ENCODE measurements around the gene TMPRSS11A. TPM values are rescaled to one million over a fixed set of nuclear protein-coding genes. Genes with fewer than 3 reads are reported as not detected.

Gene TMPRSS11A
- total and polyA plus RNA-seq, 8 donors, result 0.04 to 0.15 (median 0.09) TPM; not detected in 2

DNA sequence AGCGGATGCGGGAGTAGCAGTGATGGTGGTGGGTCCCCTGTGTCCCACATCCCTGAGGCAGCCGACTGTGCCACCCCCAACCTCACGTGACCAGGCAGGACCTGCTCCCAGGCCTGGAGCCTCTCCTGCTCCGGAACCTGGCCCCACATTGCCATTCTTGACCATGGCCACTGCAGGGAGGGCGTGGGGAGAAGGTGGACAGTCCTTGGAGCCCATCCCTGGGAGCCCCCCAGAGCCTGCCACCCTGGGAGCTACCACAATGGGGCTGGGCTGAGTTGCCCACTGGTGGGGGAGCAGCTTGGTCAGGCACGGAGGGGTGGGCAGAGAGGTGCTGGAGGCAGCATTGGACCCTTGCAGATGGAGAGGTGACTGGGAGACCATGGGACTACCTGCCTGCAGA, 36.8 kb downstream of the TMPRSS11A start:
- Histone ChIP-seq H3K27me3 (no peaks in the 10 kb centered on the region), H3K4me1 (no peaks in the 10 kb centered on the region), H3K27ac (no peak overlapping the region), H3K36me3 (no peaks in the 10 kb centered on the region), H3K4me3 (no peak overlapping the region), H3K9me3 (peaks cover 0 to 3% of the 10 kb centered on the region in 2 donors)
- TF ChIP-seq, protein P1, sequence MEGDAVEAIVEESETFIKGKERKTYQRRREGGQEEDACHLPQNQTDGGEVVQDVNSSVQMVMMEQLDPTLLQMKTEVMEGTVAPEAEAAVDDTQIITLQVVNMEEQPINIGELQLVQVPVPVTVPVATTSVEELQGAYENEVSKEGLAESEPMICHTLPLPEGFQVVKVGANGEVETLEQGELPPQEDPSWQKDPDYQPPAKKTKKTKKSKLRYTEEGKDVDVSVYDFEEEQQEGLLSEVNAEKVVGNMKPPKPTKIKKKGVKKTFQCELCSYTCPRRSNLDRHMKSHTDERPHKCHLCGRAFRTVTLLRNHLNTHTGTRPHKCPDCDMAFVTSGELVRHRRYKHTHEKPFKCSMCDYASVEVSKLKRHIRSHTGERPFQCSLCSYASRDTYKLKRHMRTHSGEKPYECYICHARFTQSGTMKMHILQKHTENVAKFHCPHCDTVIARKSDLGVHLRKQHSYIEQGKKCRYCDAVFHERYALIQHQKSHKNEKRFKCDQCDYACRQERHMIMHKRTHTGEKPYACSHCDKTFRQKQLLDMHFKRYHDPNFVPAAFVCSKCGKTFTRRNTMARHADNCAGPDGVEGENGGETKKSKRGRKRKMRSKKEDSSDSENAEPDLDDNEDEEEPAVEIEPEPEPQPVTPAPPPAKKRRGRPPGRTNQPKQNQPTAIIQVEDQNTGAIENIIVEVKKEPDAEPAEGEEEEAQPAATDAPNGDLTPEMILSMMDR (IDR thresholded peaks at IDR 0.05), result no peak
- ATAC-seq, result no peak
- intact Hi-C loops (cut with DNase I), result no loop called here
- DNase-seq, result no peak

DNA sequence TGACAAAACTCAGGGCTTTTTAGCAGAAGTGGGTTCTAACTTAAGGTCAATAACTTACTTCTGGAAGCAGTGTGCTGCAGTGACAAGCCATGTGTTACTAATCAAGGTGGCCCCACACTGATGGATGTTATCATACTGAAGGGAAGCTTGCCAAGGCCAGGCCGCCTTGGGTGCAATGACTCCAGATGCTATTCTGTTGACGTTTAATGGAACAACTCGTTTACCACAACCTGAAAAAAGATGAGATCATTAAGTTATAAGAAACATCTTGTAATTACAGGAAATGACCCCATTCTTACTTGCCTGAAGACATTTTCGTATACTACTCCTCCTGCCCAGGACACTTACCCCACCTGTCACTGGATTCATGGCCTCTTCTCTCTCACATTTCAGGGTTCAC, 40.6 kb downstream of the TMPRSS11A start:
- no peak for DNase-seq
- intact Hi-C loops (cut with DNase I), result no loop called here
- no peak overlapping the region for H3K27ac ChIP-seq
- H3K36me3 ChIP-seq, result no peaks in the 10 kb centered on the region
- H3K4me1 ChIP-seq, result no peaks in the 10 kb centered on the region
- no peaks in the 10 kb centered on the region for H3K27me3 ChIP-seq
- H3K4me3 ChIP-seq, result no peak overlapping the region
- TF ChIP-seq, protein P1 (IDR thresholded peaks at IDR 0.05), result no peak
- H3K9me3 ChIP-seq, result peaks cover 0 to 3% of the 10 kb centered on the region in 2 donors
- no peak for ATAC-seq

DNA sequence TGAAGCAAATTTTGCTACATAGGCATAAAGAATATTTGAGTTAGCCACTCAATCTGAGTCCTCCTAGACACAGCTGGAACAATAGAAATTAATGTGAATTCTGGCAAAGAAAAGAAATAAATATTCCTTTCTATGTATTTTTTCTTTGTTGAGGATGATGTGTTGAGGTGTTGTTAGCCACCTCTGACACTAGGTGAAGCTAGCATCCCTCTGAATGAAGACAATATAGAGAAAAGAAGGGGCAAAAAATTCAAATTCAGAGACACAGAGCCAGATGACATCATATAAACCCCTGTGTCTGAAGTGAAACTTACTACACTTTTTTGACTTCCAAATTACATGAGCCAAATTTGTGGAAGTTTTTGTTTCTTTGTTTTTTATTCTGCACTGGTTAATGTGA, 44.9 kb downstream of the TMPRSS11A start:
- DNase-seq (no peak), ATAC-seq (no peak)
- Histone ChIP-seq H3K4me1 (no peaks in the 10 kb centered on the region), H3K36me3 (no peaks in the 10 kb centered on the region), H3K27me3 (no peaks in the 10 kb centered on the region), H3K27ac (no peak overlapping the region), H3K9me3 (no peaks in the 10 kb centered on the region), H3K4me3 (no peak overlapping the region)
- TF ChIP-seq, protein P1 (IDR thresholded peaks at IDR 0.05), result no peak
- intact Hi-C loops (cut with DNase I), result no loop called here

DNA sequence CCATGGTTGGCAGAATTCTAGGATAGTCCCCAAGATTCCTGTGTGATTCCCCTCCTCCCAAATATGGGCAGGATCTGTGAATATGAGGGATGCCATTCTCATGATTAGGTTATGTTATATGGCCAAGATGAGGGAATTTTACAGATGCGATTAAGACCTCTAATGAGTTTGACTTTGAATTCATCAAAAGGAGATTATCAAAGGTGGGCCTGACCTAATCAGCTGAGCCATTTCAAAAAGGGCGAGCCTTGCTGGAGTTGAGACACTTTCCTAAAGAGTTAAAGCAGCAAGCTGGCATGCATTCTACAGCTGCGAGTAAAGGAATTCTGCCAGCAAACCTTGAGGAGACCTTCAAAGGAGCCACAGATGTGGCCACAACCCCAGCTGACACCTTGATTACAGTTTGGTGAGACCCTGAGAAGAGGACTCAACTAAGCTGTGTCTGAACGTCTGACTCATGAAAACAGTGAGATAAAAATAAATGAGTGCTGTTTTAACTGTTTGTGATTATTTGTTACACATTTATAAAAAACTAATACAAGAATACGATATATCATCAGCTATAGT, 47.8 kb downstream of the TMPRSS11A start:
- intact Hi-C loops (cut with DNase I), result no loop called here
- H3K36me3 ChIP-seq, result no peaks in the 10 kb centered on the region
- no peaks in the 10 kb centered on the region for H3K4me1 ChIP-seq
- ATAC-seq (no peak), DNase-seq (no peak)
- H3K4me3 ChIP-seq, result no peak overlapping the region
- no peak overlapping the region for H3K27ac ChIP-seq
- no peaks in the 10 kb centered on the region for H3K27me3 ChIP-seq
- TF ChIP-seq, protein P1 (IDR thresholded peaks at IDR 0.05), result no peak
- no peaks in the 10 kb centered on the region for H3K9me3 ChIP-seq

DNA sequence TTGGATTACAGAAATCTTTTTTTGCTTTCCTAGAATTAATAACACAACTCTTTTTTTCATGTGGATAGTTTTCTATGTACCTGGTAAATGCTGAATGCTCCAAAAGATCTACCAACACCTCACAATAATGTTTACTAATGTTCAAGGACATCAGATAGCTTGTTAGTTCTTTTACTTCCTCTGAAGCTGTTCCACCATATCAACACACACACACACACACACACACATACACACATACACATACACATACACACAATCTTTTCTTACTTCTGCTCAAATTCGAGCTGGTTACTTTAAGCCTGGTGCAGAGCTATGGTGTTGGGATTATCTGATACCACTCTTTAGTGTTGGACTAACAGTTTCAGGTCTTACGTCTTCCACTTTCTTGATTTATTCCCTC, 51.2 kb downstream of the TMPRSS11A start:
- no peak overlapping the region for H3K4me3 ChIP-seq
- H3K9me3 ChIP-seq, result no peaks in the 10 kb centered on the region

More for the DNA sequence above, 51.2 kb downstream of the TMPRSS11A start:
- Histone ChIP-seq H3K27ac (no peak overlapping the region), H3K36me3 (no peaks in the 10 kb centered on the region), H3K4me1 (no peaks in the 10 kb centered on the region), H3K27me3 (no peaks in the 10 kb centered on the region)
- ATAC-seq, result no peak
- DNase-seq, result no peak
- TF ChIP-seq, protein P1 (IDR thresholded peaks at IDR 0.05), result no peak
- intact Hi-C loops (cut with DNase I), result no loop called here
